Measurements from ENCODE around the gene HBM. TPM values are rescaled to one million over a fixed set of nuclear protein-coding genes. Genes with fewer than 3 reads are reported as not detected.
"Not testable (repeated sequence)": the region's sequence is repeated elsewhere in the genome, so short reads cannot be mapped to it uniquely, and the experiment has no call there.

Gene HBM
- polyA plus RNA-seq, 1 donor (not counting 4 experiments of a cell fraction or from before 2014, with no cell fraction given) = not detected

DNA sequence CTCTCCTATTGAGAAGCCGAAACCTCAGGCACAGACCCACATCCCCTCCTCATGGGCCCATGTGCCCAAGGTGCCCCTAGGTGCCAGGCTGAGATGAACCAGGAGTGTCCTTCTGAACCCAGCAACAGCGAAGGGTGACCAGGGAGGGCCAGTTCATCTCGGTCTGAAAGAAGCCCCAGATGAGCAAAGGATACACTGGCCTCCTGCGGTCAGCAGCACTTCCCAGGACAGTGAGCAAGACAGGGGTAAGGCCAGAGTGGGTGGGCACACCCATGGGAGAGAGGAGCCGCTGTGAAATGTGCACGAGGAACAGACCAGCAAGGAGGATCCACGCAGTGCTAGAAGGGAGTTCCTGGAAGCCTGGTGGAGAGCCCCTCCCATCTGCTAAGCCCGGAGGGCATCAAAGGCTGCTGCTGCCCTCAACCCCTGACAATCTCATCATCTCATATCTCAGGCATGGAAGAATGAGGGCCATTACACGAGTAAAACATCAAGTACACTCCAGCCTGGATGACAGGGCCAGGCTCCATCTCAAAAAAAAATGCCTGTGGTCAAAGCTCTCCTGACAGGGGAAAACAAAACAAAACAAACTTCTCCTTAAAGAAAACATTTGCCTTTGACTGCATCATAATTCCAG lies 16.6 kb upstream of the HBM start:
- TF ChIP-seq, protein P1, sequence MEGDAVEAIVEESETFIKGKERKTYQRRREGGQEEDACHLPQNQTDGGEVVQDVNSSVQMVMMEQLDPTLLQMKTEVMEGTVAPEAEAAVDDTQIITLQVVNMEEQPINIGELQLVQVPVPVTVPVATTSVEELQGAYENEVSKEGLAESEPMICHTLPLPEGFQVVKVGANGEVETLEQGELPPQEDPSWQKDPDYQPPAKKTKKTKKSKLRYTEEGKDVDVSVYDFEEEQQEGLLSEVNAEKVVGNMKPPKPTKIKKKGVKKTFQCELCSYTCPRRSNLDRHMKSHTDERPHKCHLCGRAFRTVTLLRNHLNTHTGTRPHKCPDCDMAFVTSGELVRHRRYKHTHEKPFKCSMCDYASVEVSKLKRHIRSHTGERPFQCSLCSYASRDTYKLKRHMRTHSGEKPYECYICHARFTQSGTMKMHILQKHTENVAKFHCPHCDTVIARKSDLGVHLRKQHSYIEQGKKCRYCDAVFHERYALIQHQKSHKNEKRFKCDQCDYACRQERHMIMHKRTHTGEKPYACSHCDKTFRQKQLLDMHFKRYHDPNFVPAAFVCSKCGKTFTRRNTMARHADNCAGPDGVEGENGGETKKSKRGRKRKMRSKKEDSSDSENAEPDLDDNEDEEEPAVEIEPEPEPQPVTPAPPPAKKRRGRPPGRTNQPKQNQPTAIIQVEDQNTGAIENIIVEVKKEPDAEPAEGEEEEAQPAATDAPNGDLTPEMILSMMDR (optimal IDR thresholded peaks at IDR 0.05 in 1 of 3, IDR thresholded peaks at IDR 0.05 in 1 of 3, conservative IDR thresholded peaks at IDR 0.05 in 1 of 3; ENCODE audit: extremely low read depth in 1 of 3, insufficient read depth in 2 of 3, low read length in 3 of 3) = no peak
- TF ChIP-seq EZH2 (IDR thresholded peaks at IDR 0.05; ENCODE audit: low read length) = no peak
- no peak overlapping the region for H3K27ac ChIP-seq (ENCODE audit: control insufficient read depth, insufficient read depth, low read length)
- DNase-seq (ENCODE audit: low read depth, low spot score) (no peak), FAIRE-seq (no peak)
- no peak overlapping the region for H3K4me3 ChIP-seq (ENCODE audit: control insufficient read depth in 2 of 3, extremely low read depth in 1 of 3, insufficient read depth in 2 of 3, low read depth in 1 of 3, low read length in 3 of 3)
- H3K79me2 ChIP-seq (ENCODE audit: control insufficient read depth, insufficient read depth, low read length) = no peaks in the 10 kb centered on the region
- H3K4me2 ChIP-seq (ENCODE audit: control insufficient read depth, extremely low read depth, insufficient read depth, low read depth, low read length) = no peak overlapping the region
- peaks cover 9% of the 10 kb centered on the region for H3K27me3 ChIP-seq (ENCODE audit: control insufficient read depth, extremely low read depth, insufficient read depth, low read length)
- no peaks in the 10 kb centered on the region for H3K9me1 ChIP-seq (ENCODE audit: control insufficient read depth, extremely low read depth, insufficient read depth, low read length)
- no peaks in the 10 kb centered on the region for H4K20me1 ChIP-seq (ENCODE audit: control insufficient read depth, extremely low read depth, insufficient read depth, low read length)
- no peaks in the 10 kb centered on the region for H3K4me1 ChIP-seq (ENCODE audit: control insufficient read depth, extremely low read depth, insufficient read depth, low read length)
- no peak overlapping the region for H2AFZ ChIP-seq (ENCODE audit: control insufficient read depth, low read length)
- H3K9me3 ChIP-seq (ENCODE audit: control insufficient read depth, low read depth, low read length) = no peaks in the 10 kb centered on the region
- dilution Hi-C loops (cut with MboI; ENCODE audit: extremely low pct_ligation_motif_present, low sequenced_read_pairs) = no loop called here
- H3K36me3 ChIP-seq (ENCODE audit: control insufficient read depth in 2 of 2, extremely low read depth in 1 of 2, insufficient read depth in 2 of 2, low read length in 2 of 2) = no peaks in the 10 kb centered on the region
- H3K9ac ChIP-seq (ENCODE audit: control insufficient read depth, extremely low read depth, insufficient read depth, low read length) = no peak overlapping the region

DNA sequence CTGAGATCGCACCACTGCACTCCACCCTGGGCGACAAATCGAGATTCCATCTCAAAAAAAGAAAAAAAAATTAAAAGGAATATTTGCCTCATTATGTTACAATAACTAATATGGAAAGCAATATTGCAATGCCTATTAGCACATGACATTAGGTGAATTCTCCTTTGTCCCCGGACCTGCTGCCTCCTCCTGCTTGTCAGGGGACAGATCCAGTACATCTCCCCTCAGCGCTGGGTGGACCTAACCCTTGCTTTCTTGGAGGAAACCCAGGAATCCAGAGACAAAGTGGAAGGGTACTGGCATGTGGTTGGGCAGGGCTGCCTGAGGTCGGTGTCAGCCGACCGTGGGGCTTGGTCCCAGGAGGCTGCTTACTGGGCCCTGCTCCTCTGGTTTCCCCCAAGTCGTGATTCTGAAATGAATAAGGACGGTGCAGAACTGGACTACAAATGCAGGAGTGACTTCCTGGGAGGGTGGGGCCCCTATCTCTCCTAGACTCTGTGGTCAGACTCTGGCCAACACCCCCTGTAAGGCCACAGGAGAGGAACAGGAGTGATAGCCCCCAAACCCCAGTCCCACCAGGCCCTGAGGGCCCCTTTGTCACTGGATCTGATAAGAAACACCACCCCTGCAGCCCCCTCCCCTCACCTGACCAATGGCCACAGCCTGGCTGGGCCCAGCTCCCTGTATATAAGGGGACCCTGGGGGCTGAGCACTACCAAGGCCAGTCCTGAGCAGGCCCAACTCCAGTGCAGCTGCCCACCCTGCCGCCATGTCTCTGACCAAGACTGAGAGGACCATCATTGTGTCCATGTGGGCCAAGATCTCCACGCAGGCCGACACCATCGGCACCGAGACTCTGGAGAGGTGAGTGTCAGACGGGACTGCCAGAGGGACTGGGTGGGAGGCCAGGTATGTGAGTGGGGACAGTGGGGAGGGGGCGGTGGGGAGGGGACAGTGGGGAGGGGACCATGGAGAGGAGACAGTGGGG lies 13.3 kb upstream of the HBM start, which contains the start of gene HBZ:
HBZ (plus strand) TSS at position 504 of the 988 bp plus-strand sequence; CDS start at position 770, 266 bp downstream.
- dilution Hi-C loops (cut with MboI; ENCODE audit: extremely low pct_ligation_motif_present, low sequenced_read_pairs) = no loop called here
- H3K9ac ChIP-seq (ENCODE audit: control insufficient read depth, extremely low read depth, insufficient read depth, low read length) = no peak within 1 kb of the TSS
- no peak within 1 kb of the TSS for H2AFZ ChIP-seq (ENCODE audit: control insufficient read depth, low read length)
- H3K27me3 ChIP-seq (ENCODE audit: control insufficient read depth, extremely low read depth, insufficient read depth, low read length) = peaks cover 19% of the 10 kb centered on the region
- H3K36me3 ChIP-seq (ENCODE audit: control insufficient read depth in 2 of 2, extremely low read depth in 1 of 2, insufficient read depth in 2 of 2, low read length in 2 of 2) = no peaks in the 10 kb centered on the region
- H3K27ac ChIP-seq (ENCODE audit: control insufficient read depth, insufficient read depth, low read length) = no peak within 1 kb of the TSS
- no peaks in the 10 kb centered on the region for H3K9me1 ChIP-seq (ENCODE audit: control insufficient read depth, extremely low read depth, insufficient read depth, low read length)
- no peaks in the 10 kb centered on the region for H3K9me3 ChIP-seq (ENCODE audit: control insufficient read depth, low read depth, low read length)
- H3K4me3 ChIP-seq (ENCODE audit: control insufficient read depth in 2 of 3, extremely low read depth in 1 of 3, insufficient read depth in 2 of 3, low read depth in 1 of 3, low read length in 3 of 3) = no peak within 1 kb of the TSS
- FAIRE-seq (no peak), DNase-seq (ENCODE audit: low read depth, low spot score) (no peak)
- no peaks in the 10 kb centered on the region for H3K79me2 ChIP-seq (ENCODE audit: control insufficient read depth, insufficient read depth, low read length)
- peaks cover 6% of the 10 kb centered on the region for H3K4me1 ChIP-seq (ENCODE audit: control insufficient read depth, extremely low read depth, insufficient read depth, low read length)
- no peak within 1 kb of the TSS for H3K4me2 ChIP-seq (ENCODE audit: control insufficient read depth, extremely low read depth, insufficient read depth, low read depth, low read length)
- no peaks in the 10 kb centered on the region for H4K20me1 ChIP-seq (ENCODE audit: control insufficient read depth, extremely low read depth, insufficient read depth, low read length)
- no peak for TF ChIP-seq EZH2 (IDR thresholded peaks at IDR 0.05; ENCODE audit: low read length)
- TF ChIP-seq, protein P1 (optimal IDR thresholded peaks at IDR 0.05 in 1 of 3, IDR thresholded peaks at IDR 0.05 in 1 of 3, conservative IDR thresholded peaks at IDR 0.05 in 1 of 3; ENCODE audit: extremely low read depth in 1 of 3, insufficient read depth in 2 of 3, low read length in 3 of 3) = no peak

DNA sequence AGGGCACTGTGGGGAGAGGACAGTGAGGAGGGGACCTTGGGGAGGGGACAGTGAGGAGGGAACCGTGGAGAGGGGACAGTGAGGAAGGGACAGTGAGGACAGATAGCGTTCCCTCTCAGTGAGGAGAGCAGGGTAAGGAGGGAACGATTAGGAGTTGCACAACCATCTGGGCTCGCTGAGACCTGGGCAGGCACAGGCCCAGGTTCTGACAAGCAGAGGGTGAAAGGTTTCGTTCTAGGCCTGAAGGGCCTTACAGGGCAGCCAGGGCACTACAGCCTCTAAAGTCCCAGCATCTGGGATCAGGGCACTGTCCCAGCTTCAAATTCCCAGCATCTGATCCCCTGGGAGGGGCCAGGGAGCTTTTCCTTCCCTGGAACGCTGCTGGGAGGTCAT lies 12.7 kb upstream of the HBM start:
- H3K36me3 ChIP-seq (ENCODE audit: control insufficient read depth in 2 of 2, extremely low read depth in 1 of 2, insufficient read depth in 2 of 2, low read length in 2 of 2); FAIRE-seq; dilution Hi-C loops (cut with MboI; ENCODE audit: extremely low pct_ligation_motif_present, low sequenced_read_pairs); H4K20me1 ChIP-seq (ENCODE audit: control insufficient read depth, extremely low read depth, insufficient read depth, low read length); H2AFZ ChIP-seq (ENCODE audit: control insufficient read depth, low read length); H3K79me2 ChIP-seq (ENCODE audit: control insufficient read depth, insufficient read depth, low read length); H3K27ac ChIP-seq (ENCODE audit: control insufficient read depth, insufficient read depth, low read length); H3K9ac ChIP-seq (ENCODE audit: control insufficient read depth, extremely low read depth, insufficient read depth, low read length); H3K4me2 ChIP-seq (ENCODE audit: control insufficient read depth, extremely low read depth, insufficient read depth, low read depth, low read length); DNase-seq (ENCODE audit: low read depth, low spot score); H3K4me3 ChIP-seq (ENCODE audit: control insufficient read depth in 2 of 3, extremely low read depth in 1 of 3, insufficient read depth in 2 of 3, low read depth in 1 of 3, low read length in 3 of 3); H3K9me1 ChIP-seq (ENCODE audit: control insufficient read depth, extremely low read depth, insufficient read depth, low read length); H3K9me3 ChIP-seq (ENCODE audit: control insufficient read depth, low read depth, low read length); H3K4me1 ChIP-seq (ENCODE audit: control insufficient read depth, extremely low read depth, insufficient read depth, low read length): not testable (repeated sequence)
- H3K27me3 ChIP-seq (ENCODE audit: control insufficient read depth, extremely low read depth, insufficient read depth, low read length) = peaks cover 19% of the 10 kb centered on the region

Measured in keratinocyte (primary cell).